ENCODE measurements around the gene EML4. TPM values are rescaled to one million over a fixed set of nuclear protein-coding genes. Genes with fewer than 3 reads are reported as not detected.

Gene EML4
- total RNA-seq, 1 donor from 2014 or later, result 109 TPM

GRCh38 chr2:42328923-42329322 lies 159.8 kb downstream of the EML4 start:
- H3K4me1 ChIP-seq, result no peaks in the 10 kb centered on the region
- H3K36me3 ChIP-seq, result peaks cover 92% of the 10 kb centered on the region
- intact Hi-C loops (cut with DNase I), result no loop called here
- no peak overlapping the region for H3K4me3 ChIP-seq
- no peaks in the 10 kb centered on the region for H3K9me3 ChIP-seq
- ATAC-seq (no peak), DNase-seq (no peak)
- no peak for TF ChIP-seq CTCF (IDR thresholded peaks at IDR 0.05)
- H3K27me3 ChIP-seq (ENCODE audit: low read depth), result no peaks in the 10 kb centered on the region
- H3K27ac ChIP-seq, result no peak overlapping the region

GRCh38 chr2:42329736-42330135 lies 160.6 kb downstream of the EML4 start:
- Histone ChIP-seq H3K36me3 (peaks cover 94% of the 10 kb centered on the region), H3K4me3 (no peak overlapping the region), H3K4me1 (no peaks in the 10 kb centered on the region), H3K27me3 (ENCODE audit: low read depth) (no peaks in the 10 kb centered on the region), H3K27ac (no peak overlapping the region), H3K9me3 (no peaks in the 10 kb centered on the region)
- intact Hi-C loops (cut with DNase I), result no loop called here
- ATAC-seq (no peak), DNase-seq (no peak)
- no peak for TF ChIP-seq CTCF (IDR thresholded peaks at IDR 0.05)

DNA sequence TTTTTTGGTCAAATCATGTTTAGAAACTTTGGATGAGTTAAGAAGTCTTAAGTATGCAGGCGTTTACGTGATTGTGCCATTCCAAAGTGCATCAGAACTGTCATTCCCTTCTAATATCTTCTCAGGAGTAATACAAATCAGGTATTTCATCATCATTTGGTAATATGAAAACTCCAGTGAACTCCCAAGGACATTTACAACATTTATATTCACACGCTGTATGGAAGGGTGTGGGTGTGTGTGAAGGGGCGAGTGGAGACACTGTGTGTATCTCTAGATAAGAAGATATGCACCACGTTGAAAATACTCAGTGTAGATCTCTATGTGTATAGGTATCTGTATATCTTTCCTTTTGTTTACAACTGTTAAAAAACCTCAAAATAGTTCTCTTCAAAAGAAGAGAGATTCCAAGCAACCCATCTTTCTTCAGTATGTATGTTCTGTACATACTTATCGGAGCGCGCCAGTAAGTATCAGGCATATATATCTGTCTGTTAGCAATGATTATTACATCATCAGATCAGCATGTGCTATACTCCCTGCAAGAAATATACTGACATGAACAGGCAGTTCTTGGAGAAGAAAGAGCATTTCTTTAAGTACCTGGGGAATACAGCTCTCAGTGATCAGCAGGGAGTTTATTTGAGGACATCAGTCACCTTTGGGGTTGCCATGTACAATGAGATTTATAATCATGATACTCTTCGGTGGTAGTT lies 162.6 kb downstream of the EML4 start:
- Histone ChIP-seq H3K27me3 (ENCODE audit: low read depth) (no peaks in the 10 kb centered on the region), H3K4me1 (no peaks in the 10 kb centered on the region), H3K4me3 (no peak overlapping the region), H3K36me3 (peaks cover 94% of the 10 kb centered on the region), H3K9me3 (no peaks in the 10 kb centered on the region), H3K27ac (no peak overlapping the region)
- ATAC-seq (no peak), DNase-seq (no peak)
- TF ChIP-seq CTCF (IDR thresholded peaks at IDR 0.05), result no peak
- intact Hi-C loops (cut with DNase I), result no loop called here

- DNase-seq, result no peak
- Histone ChIP-seq H3K36me3 (peaks cover 90% of the 10 kb centered on the region), H3K27me3 (ENCODE audit: low read depth) (no peaks in the 10 kb centered on the region), H3K4me1 (no peaks in the 10 kb centered on the region), H3K27ac (no peak overlapping the region), H3K9me3 (no peaks in the 10 kb centered on the region), H3K4me3 (no peak overlapping the region)
- ATAC-seq, result no peak
- no peak for TF ChIP-seq CTCF (IDR thresholded peaks at IDR 0.05)
- intact Hi-C loops (cut with DNase I), result no loop called here
These were observed 163.4 kb downstream of the EML4 start for GRCh38 chr2:42332575-42332974.

DNA sequence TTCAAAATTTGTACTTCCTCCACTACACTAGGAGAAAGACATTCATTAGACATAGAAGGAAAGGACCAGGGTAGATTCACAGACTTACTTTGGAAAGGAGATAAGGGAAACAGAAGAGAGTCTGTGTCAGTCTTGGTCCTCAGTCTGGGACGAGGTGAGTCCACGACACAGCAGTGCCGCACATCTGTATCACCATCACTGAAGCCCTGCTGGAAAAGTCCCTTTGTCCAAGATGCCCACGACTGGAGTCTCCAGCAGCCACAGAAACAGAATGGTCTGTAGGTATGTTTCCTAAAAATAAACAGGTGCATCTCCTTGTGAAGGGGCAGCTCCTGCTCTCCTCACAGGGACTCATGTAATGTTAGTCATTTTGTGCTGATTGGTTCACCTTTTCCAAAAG lies 164.4 kb downstream of the EML4 start:
- Histone ChIP-seq H3K4me3 (no peak overlapping the region), H3K27ac (no peak overlapping the region), H3K27me3 (ENCODE audit: low read depth) (no peaks in the 10 kb centered on the region), H3K4me1 (no peaks in the 10 kb centered on the region), H3K36me3 (peaks cover 85% of the 10 kb centered on the region), H3K9me3 (no peaks in the 10 kb centered on the region)
- intact Hi-C loops (cut with DNase I), result no loop called here
- TF ChIP-seq CTCF (IDR thresholded peaks at IDR 0.05), result no peak
- ATAC-seq (no peak), DNase-seq (no peak)
